ENCODE results near the gene CNTRL. TPM values are rescaled to one million over a fixed set of nuclear protein-coding genes. Genes with fewer than 3 reads are reported as not detected.

Gene CNTRL
- total and polyA plus RNA-seq, 2 of the 8 experiments (the other 6 are each of a cell fraction or from before 2014, with no cell fraction given): 5.1 to 13.9 TPM

DNA sequence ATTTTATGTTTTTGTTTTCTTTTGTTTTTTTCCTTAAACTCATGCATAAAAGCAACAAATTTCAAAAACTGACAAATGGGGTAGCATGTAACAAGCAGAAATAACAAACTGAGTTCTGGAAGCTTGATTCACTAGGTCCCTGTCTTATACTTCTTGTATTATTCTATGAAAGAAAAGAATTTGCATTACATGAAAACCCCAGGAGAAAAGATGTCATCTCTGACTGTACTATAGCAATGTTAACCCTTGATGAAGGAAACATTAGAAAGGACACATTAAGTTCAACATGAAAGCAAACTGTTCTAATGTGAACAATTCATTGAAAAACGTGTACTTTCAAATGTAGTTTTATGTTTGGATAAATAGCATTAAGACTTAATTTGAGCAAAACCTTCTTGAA, 117.8 kb downstream of the CNTRL start:
- H3K79me2 ChIP-seq (ENCODE audit: control insufficient read depth in 1 of 2, insufficient read depth in 2 of 2, low read length in 2 of 2): peaks cover 0 to 89% of the 10 kb centered on the region in 2 experiments; a peak in 3 of 4 replicates
- H3K9ac ChIP-seq (replicated peaks in 1 of 4; ENCODE audit: extremely low read depth in 1 of 4, low read depth in 3 of 4, low read length in 3 of 4): no peak overlapping the region
- H4K91ac ChIP-seq (replicated peaks; ENCODE audit: insufficient read length, low read length): no peak overlapping the region
- no peak overlapping the region for H2BK20ac ChIP-seq (ENCODE audit: low read length)
- H3K9me3 ChIP-seq (ENCODE audit: insufficient read depth in 2 of 2, low read depth in 1 of 2, low read length in 1 of 2): no peaks in the 10 kb centered on the region
- no peak overlapping the region for H2AK5ac ChIP-seq (ENCODE audit: low read depth, low read length)
- no peak overlapping the region for H3K18ac ChIP-seq (ENCODE audit: extremely low read depth, low read length)
- H4K5ac ChIP-seq (ENCODE audit: insufficient read length, low read depth, low read length): no peak overlapping the region
- no peaks in the 10 kb centered on the region for H3K36me3 ChIP-seq (ENCODE audit: control insufficient read depth in 2 of 4, insufficient read depth in 4 of 4, low read length in 3 of 4)
- ChIA-PET POLR2A (ENCODE audit: partially characterized antibody) (no interaction called here), CTCF (ENCODE audit: partially characterized antibody) (no interaction called here)
- no peak overlapping the region for H2BK5ac ChIP-seq (ENCODE audit: low read depth, low read length)
- H3K14ac ChIP-seq (ENCODE audit: insufficient read length): no peak overlapping the region
- no peak overlapping the region for H2AFZ ChIP-seq (ENCODE audit: low read length)
- FAIRE-seq (no peak), DNase-seq (ENCODE audit: low read depth in 1 of 2, low spot score in 2 of 2) (no peak)
- no peak overlapping the region for H2BK120ac ChIP-seq (replicated peaks; ENCODE audit: low read depth, low read length)
- H3K23me2 ChIP-seq (ENCODE audit: low read depth, low read length): no peaks in the 10 kb centered on the region
- no peak overlapping the region for H2BK15ac ChIP-seq (ENCODE audit: low read length)
- no peaks in the 10 kb centered on the region for H3K4me1 ChIP-seq (replicated peaks in 1 of 4; ENCODE audit: control insufficient read depth in 3 of 4, insufficient read depth in 4 of 4, low read length in 3 of 4)
- no peak overlapping the region for H4K8ac ChIP-seq (ENCODE audit: extremely low read depth, insufficient read depth, low read length)
- H3K23ac ChIP-seq (ENCODE audit: insufficient read length): no peak overlapping the region
- H3K79me1 ChIP-seq (ENCODE audit: low read depth, low read length): no peaks in the 10 kb centered on the region
- no peak overlapping the region for H3K4me3 ChIP-seq (ENCODE audit: extremely low read depth in 1 of 4, insufficient read depth in 2 of 4, low read depth in 3 of 4, low read length in 4 of 4)
- H2BK12ac ChIP-seq (ENCODE audit: low read depth, low read length): no peak overlapping the region
- WGBS, 2 experiments (ENCODE audit: extremely low coverage in 1 of 2, insufficient coverage in 1 of 2, insufficient read length in 1 of 2, insufficient replicate concordance in 2 of 2, low coverage in 1 of 2, low lambda C conversion rate in 2 of 2, missing lambda C conversion rate in 1 of 2): 79% methylated on average over 1 of the region's 1 CpG; no CpG with 5 or more reads in 1 of the 2 experiments
- peaks cover 0 to 3% of the 10 kb centered on the region in 2 experiments for H4K20me1 ChIP-seq (replicated peaks in 1 of 2; ENCODE audit: control insufficient read depth in 1 of 2, insufficient read depth in 2 of 2, low read length in 2 of 2)
- H3K56ac ChIP-seq (replicated peaks; ENCODE audit: insufficient read length, low read depth, low read length): no peak overlapping the region
- no peaks in the 10 kb centered on the region for H3K27me3 ChIP-seq (replicated peaks in 1 of 4; ENCODE audit: control insufficient read depth in 3 of 4, extremely low read depth in 1 of 4, insufficient read depth in 3 of 4, low read length in 3 of 4)
- H3K4ac ChIP-seq (replicated peaks; ENCODE audit: insufficient read length, low read depth, low read length): no peak overlapping the region
- no peak overlapping the region for H3K4me2 ChIP-seq (ENCODE audit: insufficient read depth in 1 of 2, low read depth in 2 of 2, low read length in 2 of 2)
- H3K27ac ChIP-seq (ENCODE audit: low read depth, low read length): no peak overlapping the region
- TF ChIP-seq ASH2L (IDR thresholded peaks at IDR 0.05; ENCODE audit: low read length) (no peak), CBX5 (IDR thresholded peaks at IDR 0.05; ENCODE audit: low read depth, low read length) (no peak), SAP30 (IDR thresholded peaks at IDR 0.05; ENCODE audit: insufficient read depth, insufficient replicate concordance, low read length) (no peak), RNF2 (IDR thresholded peaks at IDR 0.05; ENCODE audit: borderline replicate concordance, low read depth, low read length, missing control alignments, poor library complexity, severe bottlenecking) (no peak), HDAC6 (IDR thresholded peaks at IDR 0.05; ENCODE audit: low read depth, low read length) (no peak), EGR1 (IDR thresholded peaks at IDR 0.05; ENCODE audit: borderline replicate concordance, low read depth, low read length) (no peak), KDM5A (IDR thresholded peaks at IDR 0.05; ENCODE audit: low read length) (no peak), TBP (IDR thresholded peaks at IDR 0.05; ENCODE audit: low read depth, low read length) (no peak), SIX5 (IDR thresholded peaks at IDR 0.05; ENCODE audit: low read depth, low read length) (no peak), TAF7 (optimal IDR thresholded peaks at IDR 0.05; ENCODE audit: borderline replicate concordance, low read depth, low read length) (no peak), KDM4A (IDR thresholded peaks at IDR 0.05; ENCODE audit: low read depth, low read length, severe bottlenecking) (no peak), RFX5 (IDR thresholded peaks at IDR 0.05; ENCODE audit: borderline replicate concordance, low read depth, low read length) (no peak)
- TF ChIP-seq, protein P1, sequence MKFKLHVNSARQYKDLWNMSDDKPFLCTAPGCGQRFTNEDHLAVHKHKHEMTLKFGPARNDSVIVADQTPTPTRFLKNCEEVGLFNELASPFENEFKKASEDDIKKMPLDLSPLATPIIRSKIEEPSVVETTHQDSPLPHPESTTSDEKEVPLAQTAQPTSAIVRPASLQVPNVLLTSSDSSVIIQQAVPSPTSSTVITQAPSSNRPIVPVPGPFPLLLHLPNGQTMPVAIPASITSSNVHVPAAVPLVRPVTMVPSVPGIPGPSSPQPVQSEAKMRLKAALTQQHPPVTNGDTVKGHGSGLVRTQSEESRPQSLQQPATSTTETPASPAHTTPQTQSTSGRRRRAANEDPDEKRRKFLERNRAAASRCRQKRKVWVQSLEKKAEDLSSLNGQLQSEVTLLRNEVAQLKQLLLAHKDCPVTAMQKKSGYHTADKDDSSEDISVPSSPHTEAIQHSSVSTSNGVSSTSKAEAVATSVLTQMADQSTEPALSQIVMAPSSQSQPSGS (IDR thresholded peaks at IDR 0.05; ENCODE audit: low read length): no peak
